ENCODE measurements around the gene ZNF619. TPM values are rescaled to one million over a fixed set of nuclear protein-coding genes. Genes with fewer than 3 reads are reported as not detected.

The ZNF619 gene
- total RNA-seq, 2 donors from 2014 or later: 1.7 to 3.3 TPM

GRCh38 chr3:40497288-40497687, 20.4 kb downstream of the ZNF619 start:
- Histone ChIP-seq H3K36me3 (no peaks in the 10 kb centered on the region), H3K4me1 (no peaks in the 10 kb centered on the region), H3K4me3 (no peak overlapping the region), H3K9me3 (no peaks in the 10 kb centered on the region), H3K27ac (no peak overlapping the region), H3K27me3 (no peaks in the 10 kb centered on the region)
- no peak for TF ChIP-seq CTCF (IDR thresholded peaks at IDR 0.05)
- DNase-seq (ENCODE audit: low spot score): no peak

- H3K4me3 ChIP-seq: no peak overlapping the region
- H3K36me3 ChIP-seq: no peaks in the 10 kb centered on the region
- no peak overlapping the region for H3K27ac ChIP-seq
- H3K9me3 ChIP-seq: no peaks in the 10 kb centered on the region
- no peaks in the 10 kb centered on the region for H3K27me3 ChIP-seq
- no peak for TF ChIP-seq CTCF (IDR thresholded peaks at IDR 0.05)
- DNase-seq (ENCODE audit: low spot score): no peak
- peaks cover 0 to 8% of the 10 kb centered on the region in 2 donors for H3K4me1 ChIP-seq
Measured at GRCh38 chr3:40499952-40500351, 23.0 kb downstream of the ZNF619 start.

GRCh38 chr3:40502034-40502433, 25.1 kb downstream of the ZNF619 start:
- H3K9me3 ChIP-seq: no peaks in the 10 kb centered on the region
- H3K36me3 ChIP-seq: no peaks in the 10 kb centered on the region
- H3K27ac ChIP-seq: no peak overlapping the region
- H3K4me1 ChIP-seq: peaks cover 0 to 22% of the 10 kb centered on the region in 2 donors
- no peak overlapping the region for H3K4me3 ChIP-seq
- no peak for TF ChIP-seq CTCF (IDR thresholded peaks at IDR 0.05)
- H3K27me3 ChIP-seq: no peaks in the 10 kb centered on the region
- no peak for DNase-seq (ENCODE audit: low spot score)

GRCh38 chr3:40504636-40505430, 27.9 kb downstream of the ZNF619 start:
- TF ChIP-seq CTCF (IDR thresholded peaks at IDR 0.05): no peak
- no peaks in the 10 kb centered on the region for H3K9me3 ChIP-seq
- H3K27ac ChIP-seq: peak overlapping the region; percentile 85 to 88
- peak overlapping the region in 1 of 2 donors; percentile 73 for H3K4me3 ChIP-seq
- H3K36me3 ChIP-seq: peaks cover 3% of the 10 kb centered on the region
- no peaks in the 10 kb centered on the region for H3K27me3 ChIP-seq
- peak; percentile 63 for DNase-seq (ENCODE audit: low spot score)
- peaks cover 0 to 22% of the 10 kb centered on the region in 2 donors for H3K4me1 ChIP-seq

GRCh38 chr3:40505599-40506462, 28.9 kb downstream of the ZNF619 start, which contains the start of gene ZNF620:
ZNF620 (plus strand) TSS chr3:40506039; CDS start chr3:40506353, 314 bp downstream.
- Histone ChIP-seq H3K4me1 (peaks cover 0 to 22% of the 10 kb centered on the region in 2 donors), H3K27me3 (no peaks in the 10 kb centered on the region), H3K27ac (peak within 1 kb of the TSS; percentile 85 to 88), H3K4me3 (peak within 1 kb of the TSS; percentile 67 to 73), H3K9me3 (no peaks in the 10 kb centered on the region), H3K36me3 (peaks cover 13% of the 10 kb centered on the region)
- peak in 1 of 2 donors; percentile 62 for TF ChIP-seq CTCF (IDR thresholded peaks at IDR 0.05)
- peak; percentile 78 for DNase-seq (ENCODE audit: low spot score)

Data from right atrium auricular region (tissue), 2 donors.